Vagina (tissue), 2 donors: ENCODE measurements around the gene KIF2A.

Experiments used
- POLR2AphosphoS5 ChIP-seq, 2 donors: sonication (generic); formaldehyde crosslinking; IDR thresholded peaks; one replicate each; pipeline ENCODE4 v1.9.0; 2017; ENCODE audit warnings: antibody characterized with exemption in 2 of 2, mild to moderate bottlenecking in 2 of 2, low read depth in 1 of 2; ENCODE audit not compliant: insufficient read depth in 1 of 2
- TF ChIP-seq, protein P1 (sequence below), 3 experiments: fragments of 450-650 bp in 2 of 3; fragments of 200-600 bp in 1 of 3; sonication (generic) in 1 of 3; IDR thresholded peaks; one replicate each; pipeline ENCODE4 v1.5.1; 2017 to 2019; ENCODE audit warnings: antibody characterized with exemption in 3 of 3, mild to moderate bottlenecking in 2 of 3, moderate library complexity in 2 of 3

DNA sequence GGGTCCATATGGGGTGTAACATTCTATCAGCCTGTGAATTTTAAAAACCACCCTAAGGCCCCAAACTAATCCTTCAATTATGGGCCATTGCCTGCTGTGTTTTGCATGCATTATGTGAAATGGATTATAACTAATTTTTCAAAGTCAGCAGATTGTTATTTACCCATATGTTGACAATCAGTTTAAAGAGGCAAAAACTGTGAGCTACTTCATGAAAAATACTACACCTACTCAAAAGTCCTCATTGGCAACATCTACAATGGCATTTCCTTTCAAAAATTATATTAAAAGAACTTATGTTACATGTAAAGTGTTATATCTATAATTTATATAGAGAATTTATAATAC is 49.0 kb upstream of the KIF2A start:
- TF ChIP-seq, protein P1, sequence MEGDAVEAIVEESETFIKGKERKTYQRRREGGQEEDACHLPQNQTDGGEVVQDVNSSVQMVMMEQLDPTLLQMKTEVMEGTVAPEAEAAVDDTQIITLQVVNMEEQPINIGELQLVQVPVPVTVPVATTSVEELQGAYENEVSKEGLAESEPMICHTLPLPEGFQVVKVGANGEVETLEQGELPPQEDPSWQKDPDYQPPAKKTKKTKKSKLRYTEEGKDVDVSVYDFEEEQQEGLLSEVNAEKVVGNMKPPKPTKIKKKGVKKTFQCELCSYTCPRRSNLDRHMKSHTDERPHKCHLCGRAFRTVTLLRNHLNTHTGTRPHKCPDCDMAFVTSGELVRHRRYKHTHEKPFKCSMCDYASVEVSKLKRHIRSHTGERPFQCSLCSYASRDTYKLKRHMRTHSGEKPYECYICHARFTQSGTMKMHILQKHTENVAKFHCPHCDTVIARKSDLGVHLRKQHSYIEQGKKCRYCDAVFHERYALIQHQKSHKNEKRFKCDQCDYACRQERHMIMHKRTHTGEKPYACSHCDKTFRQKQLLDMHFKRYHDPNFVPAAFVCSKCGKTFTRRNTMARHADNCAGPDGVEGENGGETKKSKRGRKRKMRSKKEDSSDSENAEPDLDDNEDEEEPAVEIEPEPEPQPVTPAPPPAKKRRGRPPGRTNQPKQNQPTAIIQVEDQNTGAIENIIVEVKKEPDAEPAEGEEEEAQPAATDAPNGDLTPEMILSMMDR (IDR thresholded peaks at IDR 0.05) = no peak
- no peak for TF ChIP-seq POLR2AphosphoS5 (IDR thresholded peaks at IDR 0.05; ENCODE audit: insufficient read depth in 1 of 2, low read depth in 1 of 2)
